Type B pancreatic cell (in vitro differentiated cells): ENCODE measurements around the gene COL4A6. TPM values are rescaled to one million over a fixed set of nuclear protein-coding genes. Genes with fewer than 3 reads are reported as not detected.
A peak's percentile ranks its signal among the peaks of the same experiment; 100 is the strongest.

Experiments
- DNase-seq: peaks from one replicate; pipeline ENCODE4 v3.0.0; 2021; ENCODE audit warnings: mixed read lengths; ENCODE audit not compliant: unreplicated experiment; ENCODE audit errors: extremely low spot score
- H3K27ac Mint-ChIP-seq: 2 replicates; pipeline ENCODE4 v1.8.0; 2021; ENCODE audit warnings: mild to moderate bottlenecking, mixed read lengths
- H3K27me3 Mint-ChIP-seq: 2 replicates; pipeline ENCODE4 v1.8.0; 2021; ENCODE audit warnings: mixed read lengths
- H3K36me3 Mint-ChIP-seq: 2 replicates; pipeline ENCODE4 v1.8.0; 2021; ENCODE audit warnings: mixed read lengths
- H3K4me1 Mint-ChIP-seq: one replicate; pipeline ENCODE4 v1.8.0; 2021; ENCODE audit warnings: mixed read lengths; ENCODE audit not compliant: unreplicated experiment
- H3K4me3 Mint-ChIP-seq: 2 replicates; pipeline ENCODE4 v1.8.0; 2021; ENCODE audit warnings: mild to moderate bottlenecking, mixed read lengths
- H3K9me3 Mint-ChIP-seq: 2 replicates; pipeline ENCODE4 v1.8.0; 2021; ENCODE audit warnings: mixed read lengths
- total RNA-seq: library from RNA; stranded (reverse); gene quantifications from 2 replicates; pipeline ENCODE4 v1.2.1, GENCODE V29; 2021; ENCODE audit warnings: low replicate concordance
- TF ChIP-seq, protein P1 (sequence below): fragments of 200-600 bp; sonication (generic); conservative IDR thresholded peaks from 2 replicates; pipeline ENCODE4 v1.5.0; 2021; ENCODE audit warnings: antibody characterized with exemption, mild to moderate bottlenecking

COL4A6 gene
- total RNA-seq, 1 donor from 2014 or later = 51.7 TPM

- Mint-ChIP-seq H3K9me3 (peaks cover 5% of the 10 kb centered on the region), H3K27ac (peak overlapping the region; percentile 61), H3K4me3 (no peak overlapping the region), H3K27me3 (no peaks in the 10 kb centered on the region), H3K36me3 (no peaks in the 10 kb centered on the region), H3K4me1 (peaks cover 21% of the 10 kb centered on the region)
- DNase-seq = no peak
- TF ChIP-seq, protein P1, sequence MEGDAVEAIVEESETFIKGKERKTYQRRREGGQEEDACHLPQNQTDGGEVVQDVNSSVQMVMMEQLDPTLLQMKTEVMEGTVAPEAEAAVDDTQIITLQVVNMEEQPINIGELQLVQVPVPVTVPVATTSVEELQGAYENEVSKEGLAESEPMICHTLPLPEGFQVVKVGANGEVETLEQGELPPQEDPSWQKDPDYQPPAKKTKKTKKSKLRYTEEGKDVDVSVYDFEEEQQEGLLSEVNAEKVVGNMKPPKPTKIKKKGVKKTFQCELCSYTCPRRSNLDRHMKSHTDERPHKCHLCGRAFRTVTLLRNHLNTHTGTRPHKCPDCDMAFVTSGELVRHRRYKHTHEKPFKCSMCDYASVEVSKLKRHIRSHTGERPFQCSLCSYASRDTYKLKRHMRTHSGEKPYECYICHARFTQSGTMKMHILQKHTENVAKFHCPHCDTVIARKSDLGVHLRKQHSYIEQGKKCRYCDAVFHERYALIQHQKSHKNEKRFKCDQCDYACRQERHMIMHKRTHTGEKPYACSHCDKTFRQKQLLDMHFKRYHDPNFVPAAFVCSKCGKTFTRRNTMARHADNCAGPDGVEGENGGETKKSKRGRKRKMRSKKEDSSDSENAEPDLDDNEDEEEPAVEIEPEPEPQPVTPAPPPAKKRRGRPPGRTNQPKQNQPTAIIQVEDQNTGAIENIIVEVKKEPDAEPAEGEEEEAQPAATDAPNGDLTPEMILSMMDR = no peak
Measured at GRCh38 chrX:108270739-108271396, 167.4 kb downstream of the COL4A6 start.

GRCh38 chrX:108270280-108270679 lies 167.9 kb downstream of the COL4A6 start:
- peak overlapping the region; percentile 61 for H3K27ac Mint-ChIP-seq
- DNase-seq = no peak
- no peaks in the 10 kb centered on the region for H3K36me3 Mint-ChIP-seq
- H3K4me3 Mint-ChIP-seq = no peak overlapping the region
- TF ChIP-seq, protein P1 = no peak
- no peaks in the 10 kb centered on the region for H3K27me3 Mint-ChIP-seq
- peaks cover 5% of the 10 kb centered on the region for H3K9me3 Mint-ChIP-seq
- H3K4me1 Mint-ChIP-seq = peaks cover 21% of the 10 kb centered on the region

- H3K36me3 Mint-ChIP-seq = no peaks in the 10 kb centered on the region
- H3K27ac Mint-ChIP-seq = no peak overlapping the region
- H3K9me3 Mint-ChIP-seq = peaks cover 5% of the 10 kb centered on the region
- DNase-seq = no peak
- no peak overlapping the region for H3K4me3 Mint-ChIP-seq
- H3K4me1 Mint-ChIP-seq = peaks cover 31% of the 10 kb centered on the region
- TF ChIP-seq, protein P1 = no peak
- H3K27me3 Mint-ChIP-seq = no peaks in the 10 kb centered on the region
Measured at GRCh38 chrX:108268434-108269080, 169.7 kb downstream of the COL4A6 start.

DNA sequence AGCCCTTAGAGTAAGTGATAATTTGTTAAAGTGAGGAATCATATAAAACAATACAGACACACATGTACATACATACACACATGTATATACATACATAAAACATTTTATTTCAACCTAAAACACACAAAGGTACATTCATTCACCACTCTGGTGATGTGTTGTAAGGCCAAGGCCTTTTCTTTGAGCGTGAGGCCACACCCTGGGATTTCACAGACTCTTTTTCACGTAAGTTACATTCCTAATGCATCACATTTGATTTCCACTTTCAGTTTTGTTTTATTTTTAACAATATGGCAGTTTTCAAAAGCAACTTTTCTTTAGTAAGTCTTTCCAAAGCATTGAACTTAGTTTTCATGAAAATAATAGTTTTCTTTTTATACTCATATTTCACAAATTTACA lies 170.7 kb downstream of the COL4A6 start:
- Mint-ChIP-seq H3K4me3 (no peak overlapping the region), H3K27me3 (no peaks in the 10 kb centered on the region), H3K27ac (peak overlapping the region; percentile 34), H3K36me3 (no peaks in the 10 kb centered on the region), H3K4me1 (peaks cover 31% of the 10 kb centered on the region), H3K9me3 (peaks cover 5% of the 10 kb centered on the region)
- TF ChIP-seq, protein P1 = no peak
- no peak for DNase-seq

DNA sequence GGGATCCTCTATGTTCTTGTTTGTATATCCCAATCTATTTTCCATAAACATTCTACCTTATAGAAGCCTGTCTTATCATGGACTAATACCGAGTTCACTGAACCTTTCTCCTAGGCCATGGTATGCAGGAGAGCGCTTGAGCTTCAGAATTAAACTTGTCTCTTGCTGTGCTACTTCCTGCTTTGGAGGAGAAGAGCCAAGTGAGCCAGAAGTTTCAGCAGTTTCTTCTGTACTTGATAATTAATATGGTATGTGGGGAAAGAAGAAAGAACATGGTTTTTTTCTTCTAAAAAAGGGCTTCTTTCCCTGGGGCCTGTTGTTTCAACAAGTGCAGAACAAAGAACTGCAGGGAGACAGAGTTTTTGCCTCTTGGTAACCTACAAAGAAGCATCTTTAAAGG lies 173.8 kb downstream of the COL4A6 start:
- Mint-ChIP-seq H3K4me3 (no peak overlapping the region), H3K27ac (no peak overlapping the region), H3K4me1 (peaks cover 20% of the 10 kb centered on the region), H3K27me3 (no peaks in the 10 kb centered on the region), H3K9me3 (peaks cover 14% of the 10 kb centered on the region), H3K36me3 (no peaks in the 10 kb centered on the region)
- TF ChIP-seq, protein P1 = no peak
- DNase-seq = no peak
